ENCODE results near the gene SLC4A4. TPM values are rescaled to one million over a fixed set of nuclear protein-coding genes. Genes with fewer than 3 reads are reported as not detected.

Gene SLC4A4
- total and polyA plus RNA-seq, 10 of the 15 experiments (the other 5 are each of a cell fraction or from before 2014, with no cell fraction given), result 0.05 to 0.44 (median 0.18) TPM

GRCh38 chr4:71476240-71476639 is 137.4 kb downstream of the SLC4A4 start:
- intact Hi-C loops (cut with micrococcal nuclease; ENCODE audit: unreplicated experiment), result no loop called here
- ChIA-PET SMC1A (ENCODE audit: uncharacterized antibody, unreplicated experiment) (interaction anchor here (0.7 kb wide), 1 partner anchor 12 kb away, joined by 3 read pairs; no protein-coding TSS in a partner anchor), RAD21 (ENCODE audit: unreplicated experiment) (no interaction called here), POLR2A (no interaction called here), CTCF (no interaction called here)
- H3K9me3 ChIP-seq (replicated peaks; ENCODE audit: control insufficient read depth, insufficient read depth, low read length), result no peaks in the 10 kb centered on the region
- 8% methylated on average over 3 of the region's 3 CpGs for WGBS (ENCODE audit: insufficient coverage, insufficient replicate concordance, low lambda C conversion rate, missing lambda C conversion rate)
- DNase-seq (ENCODE audit: low read depth, low spot score) (no peak), FAIRE-seq (no peak), ATAC-seq (no peak)
- no peak overlapping the region for H3K4me2 ChIP-seq (ENCODE audit: control insufficient read depth, insufficient read depth)
- no TSS peak for BruUV-seq (replicated peaks)
- H3K4me3 ChIP-seq, result no peak overlapping the region
- no peaks in the 10 kb centered on the region for H3K27me3 ChIP-seq (replicated peaks in 1 of 2; ENCODE audit: control insufficient read depth in 2 of 2, insufficient read depth in 2 of 2, low read length in 1 of 2)
- H3K4me1 ChIP-seq (ENCODE audit: control insufficient read depth, insufficient read depth, low read length), result no peaks in the 10 kb centered on the region
- no peaks in the 10 kb centered on the region for H4K20me1 ChIP-seq (ENCODE audit: control insufficient read depth, insufficient read depth)
- no peaks in the 10 kb centered on the region for H3K36me3 ChIP-seq (ENCODE audit: control insufficient read depth in 2 of 2, insufficient read depth in 2 of 2, low read length in 1 of 2)
- in situ Hi-C loops (cut with MboI), result no loop called here
- no peak overlapping the region for H3K9ac ChIP-seq (ENCODE audit: control insufficient read depth, insufficient read depth, low read length)
- H3K79me2 ChIP-seq (ENCODE audit: control insufficient read depth, insufficient read depth, low read length), result no peaks in the 10 kb centered on the region
- H2AFZ ChIP-seq (ENCODE audit: control insufficient read depth, low read depth, low read length), result no peak overlapping the region
- H3K27ac ChIP-seq (ENCODE audit: control insufficient read depth, insufficient read depth), result no peak overlapping the region
- TF ChIP-seq, protein P1, sequence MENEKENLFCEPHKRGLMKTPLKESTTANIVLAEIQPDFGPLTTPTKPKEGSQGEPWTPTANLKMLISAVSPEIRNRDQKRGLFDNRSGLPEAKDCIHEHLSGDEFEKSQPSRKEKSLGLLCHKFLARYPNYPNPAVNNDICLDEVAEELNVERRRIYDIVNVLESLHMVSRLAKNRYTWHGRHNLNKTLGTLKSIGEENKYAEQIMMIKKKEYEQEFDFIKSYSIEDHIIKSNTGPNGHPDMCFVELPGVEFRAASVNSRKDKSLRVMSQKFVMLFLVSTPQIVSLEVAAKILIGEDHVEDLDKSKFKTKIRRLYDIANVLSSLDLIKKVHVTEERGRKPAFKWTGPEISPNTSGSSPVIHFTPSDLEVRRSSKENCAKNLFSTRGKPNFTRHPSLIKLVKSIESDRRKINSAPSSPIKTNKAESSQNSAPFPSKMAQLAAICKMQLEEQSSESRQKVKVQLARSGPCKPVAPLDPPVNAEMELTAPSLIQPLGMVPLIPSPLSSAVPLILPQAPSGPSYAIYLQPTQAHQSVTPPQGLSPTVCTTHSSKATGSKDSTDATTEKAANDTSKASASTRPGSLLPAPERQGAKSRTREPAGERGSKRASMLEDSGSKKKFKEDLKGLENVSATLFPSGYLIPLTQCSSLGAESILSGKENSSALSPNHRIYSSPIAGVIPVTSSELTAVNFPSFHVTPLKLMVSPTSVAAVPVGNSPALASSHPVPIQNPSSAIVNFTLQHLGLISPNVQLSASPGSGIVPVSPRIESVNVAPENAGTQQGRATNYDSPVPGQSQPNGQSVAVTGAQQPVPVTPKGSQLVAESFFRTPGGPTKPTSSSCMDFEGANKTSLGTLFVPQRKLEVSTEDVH (IDR thresholded peaks at IDR 0.05; ENCODE audit: low read depth, partially characterized antibody), result no peak
- TF ChIP-seq MLLT1 (IDR thresholded peaks at IDR 0.05) (no peak), RELA (IDR thresholded peaks at IDR 0.05; ENCODE audit: borderline replicate concordance, partially characterized antibody) (no peak), ZNF592 (IDR thresholded peaks at IDR 0.05) (no peak), CBX3 (IDR thresholded peaks at IDR 0.05; ENCODE audit: borderline replicate concordance, low read depth) (no peak), NFYB (IDR thresholded peaks at IDR 0.05; ENCODE audit: insufficient read depth, low read depth, low read length) (no peak), HCFC1 (IDR thresholded peaks at IDR 0.05; ENCODE audit: low read length) (no peak), EGR1 (IDR thresholded peaks at IDR 0.05; ENCODE audit: borderline replicate concordance in 1 of 2, low read depth in 2 of 2, low read length in 2 of 2) (no peak), YBX1 (IDR thresholded peaks at IDR 0.05) (no peak), TCF12 (IDR thresholded peaks at IDR 0.05; ENCODE audit: low read depth, low read length) (no peak), SREBF1 (IDR thresholded peaks at IDR 0.05; ENCODE audit: low read length) (no peak)
- TF ChIP-seq, protein P2, sequence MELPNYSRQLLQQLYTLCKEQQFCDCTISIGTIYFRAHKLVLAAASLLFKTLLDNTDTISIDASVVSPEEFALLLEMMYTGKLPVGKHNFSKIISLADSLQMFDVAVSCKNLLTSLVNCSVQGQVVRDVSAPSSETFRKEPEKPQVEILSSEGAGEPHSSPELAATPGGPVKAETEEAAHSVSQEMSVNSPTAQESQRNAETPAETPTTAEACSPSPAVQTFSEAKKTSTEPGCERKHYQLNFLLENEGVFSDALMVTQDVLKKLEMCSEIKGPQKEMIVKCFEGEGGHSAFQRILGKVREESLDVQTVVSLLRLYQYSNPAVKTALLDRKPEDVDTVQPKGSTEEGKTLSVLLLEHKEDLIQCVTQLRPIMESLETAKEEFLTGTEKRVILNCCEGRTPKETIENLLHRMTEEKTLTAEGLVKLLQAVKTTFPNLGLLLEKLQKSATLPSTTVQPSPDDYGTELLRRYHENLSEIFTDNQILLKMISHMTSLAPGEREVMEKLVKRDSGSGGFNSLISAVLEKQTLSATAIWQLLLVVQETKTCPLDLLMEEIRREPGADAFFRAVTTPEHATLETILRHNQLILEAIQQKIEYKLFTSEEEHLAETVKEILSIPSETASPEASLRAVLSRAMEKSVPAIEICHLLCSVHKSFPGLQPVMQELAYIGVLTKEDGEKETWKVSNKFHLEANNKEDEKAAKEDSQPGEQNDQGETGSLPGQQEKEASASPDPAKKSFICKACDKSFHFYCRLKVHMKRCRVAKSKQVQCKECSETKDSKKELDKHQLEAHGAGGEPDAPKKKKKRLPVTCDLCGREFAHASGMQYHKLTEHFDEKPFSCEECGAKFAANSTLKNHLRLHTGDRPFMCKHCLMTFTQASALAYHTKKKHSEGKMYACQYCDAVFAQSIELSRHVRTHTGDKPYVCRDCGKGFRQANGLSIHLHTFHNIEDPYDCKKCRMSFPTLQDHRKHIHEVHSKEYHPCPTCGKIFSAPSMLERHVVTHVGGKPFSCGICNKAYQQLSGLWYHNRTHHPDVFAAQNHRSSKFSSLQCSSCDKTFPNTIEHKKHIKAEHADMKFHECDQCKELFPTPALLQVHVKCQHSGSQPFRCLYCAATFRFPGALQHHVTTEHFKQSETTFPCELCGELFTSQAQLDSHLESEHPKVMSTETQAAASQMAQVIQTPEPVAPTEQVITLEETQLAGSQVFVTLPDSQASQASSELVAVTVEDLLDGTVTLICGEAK (IDR thresholded peaks at IDR 0.05; ENCODE audit: borderline replicate concordance), result no peak

Measured in GM12878 (cell line).